DOHH2 (cell line): Measurements from ENCODE around the gene RSF1.

ENCODE experiments used
- H3F3A ChIP-seq: fragments of 200-600 bp; sonication (generic), shearing (Covaris generic); 2 replicates; pipeline ENCODE4 v1.6.0; 2016; ENCODE audit warnings: antibody characterized with exemption, mild to moderate bottlenecking; ENCODE audit not compliant: control insufficient read depth, insufficient read depth
- H3K27ac ChIP-seq: fragments of 200-600 bp; sonication (generic); 2 replicates; pipeline ENCODE4 v1.5.1; 2014; ENCODE audit warnings: low read depth, mild to moderate bottlenecking, low read length, moderate library complexity
- H3K27me3 ChIP-seq: fragments of 200-600 bp; sonication (generic); 2 replicates; pipeline ENCODE4 v1.6.1; 2014; ENCODE audit warnings: mild to moderate bottlenecking, low read length, mixed read lengths; ENCODE audit not compliant: control insufficient read depth
- H3K36me3 ChIP-seq: fragments of 200-600 bp; sonication (generic); 2 replicates; pipeline ENCODE4 v1.6.1; 2014; ENCODE audit warnings: mild to moderate bottlenecking, low read length, moderate library complexity, mixed read lengths; ENCODE audit not compliant: control insufficient read depth
- H3K4me1 ChIP-seq: fragments of 200-600 bp; sonication (generic); 2 replicates; pipeline ENCODE4 v1.6.1; 2014; ENCODE audit warnings: mild to moderate bottlenecking, low read length, mixed read lengths; ENCODE audit not compliant: control insufficient read depth
- H3K4me2 ChIP-seq: fragments of 200-600 bp; sonication (generic); 2 replicates; pipeline ENCODE4 v1.6.0; 2014; ENCODE audit warnings: mild to moderate bottlenecking, low read length, moderate library complexity
- H3K4me3 ChIP-seq: fragments of 200-600 bp; sonication (generic); 2 replicates; pipeline ENCODE4 v1.5.1; 2014; ENCODE audit warnings: mild to moderate bottlenecking, low read length, mixed read lengths
- H3K79me2 ChIP-seq: fragments of 200-600 bp; sonication (generic); 2 replicates; pipeline ENCODE4 v1.6.1; 2014; ENCODE audit warnings: mild to moderate bottlenecking, low read length, mixed read lengths; ENCODE audit not compliant: control insufficient read depth
- H3K9me2 ChIP-seq: fragments of 200-600 bp; sonication (generic); replicated peaks from 2 replicates; pipeline ENCODE4 v1.6.1; 2014; ENCODE audit warnings: mild to moderate bottlenecking, low read length, mixed read lengths; ENCODE audit not compliant: control insufficient read depth
- H3K9me3 ChIP-seq: fragments of 200-600 bp; sonication (generic); 2 replicates; pipeline ENCODE4 v1.6.1; 2014; ENCODE audit warnings: antibody characterized with exemption, low read length, mixed read lengths; ENCODE audit not compliant: control insufficient read depth, insufficient read depth
- H4K20me1 ChIP-seq: fragments of 200-600 bp; sonication (generic); 2 replicates; pipeline ENCODE4 v1.6.0; 2014; ENCODE audit warnings: low read depth, mild to moderate bottlenecking, antibody characterized with exemption, low read length, moderate library complexity; ENCODE audit not compliant: control insufficient read depth, insufficient read depth
- CTCF ChIP-seq: fragments of 200-600 bp; sonication (generic); IDR thresholded peaks from one replicate; pipeline ENCODE4 v1.5.1; 2014; ENCODE audit warnings: antibody characterized with exemption, mild to moderate bottlenecking, low read depth, low read length; ENCODE audit not compliant: poor library complexity, severe bottlenecking
- EZH2phosphoT487 ChIP-seq: fragments of 200-600 bp; sonication (generic); IDR thresholded peaks from 2 replicates; pipeline ENCODE4 v1.6.1; 2017; ENCODE audit warnings: borderline replicate concordance, mild to moderate bottlenecking, antibody characterized with exemption, low read length, moderate library complexity, mixed read lengths

Gene RSF1

GRCh38 chr11:77801477-77801876, 19.0 kb downstream of the RSF1 start:
- Histone ChIP-seq H3K79me2 (peaks cover 100% of the 10 kb centered on the region), H4K20me1 (peaks cover 9% of the 10 kb centered on the region)

GRCh38 chr11:77800449-77800848, 20.1 kb downstream of the RSF1 start:
- peaks cover 100% of the 10 kb centered on the region for H3K79me2 ChIP-seq

More at GRCh38 chr11:77801477-77801876, 19.0 kb downstream of the RSF1 start:
- Histone ChIP-seq H3K36me3 (peaks cover 13% of the 10 kb centered on the region), H3K9me2 (no peaks in the 10 kb centered on the region), H3K4me1 (peaks cover 14% of the 10 kb centered on the region), H3K27me3 (no peaks in the 10 kb centered on the region), H3K4me2 (no peak overlapping the region), H3K27ac (no peak overlapping the region), H3K4me3 (no peak overlapping the region), H3K9me3 (no peaks in the 10 kb centered on the region), H3F3A (no peaks in the 10 kb centered on the region)
- TF ChIP-seq EZH2phosphoT487 (no peak), CTCF (no peak)

GRCh38 chr11:77799338-77799737, 21.2 kb downstream of the RSF1 start:
- H3K9me2 ChIP-seq, result no peaks in the 10 kb centered on the region
- peaks cover 3% of the 10 kb centered on the region for H4K20me1 ChIP-seq
- no peak overlapping the region for H3K4me3 ChIP-seq

More at GRCh38 chr11:77800449-77800848, 20.1 kb downstream of the RSF1 start:
- Histone ChIP-seq H3K4me2 (no peak overlapping the region), H3K36me3 (peaks cover 13% of the 10 kb centered on the region), H3F3A (no peaks in the 10 kb centered on the region), H3K4me3 (no peak overlapping the region), H3K27ac (no peak overlapping the region), H3K4me1 (peaks cover 13% of the 10 kb centered on the region), H3K9me3 (no peaks in the 10 kb centered on the region), H3K9me2 (no peaks in the 10 kb centered on the region), H3K27me3 (no peaks in the 10 kb centered on the region), H4K20me1 (peaks cover 3% of the 10 kb centered on the region)
- TF ChIP-seq CTCF (no peak), EZH2phosphoT487 (no peak)

More at GRCh38 chr11:77799338-77799737, 21.2 kb downstream of the RSF1 start:
- Histone ChIP-seq H3K27me3 (no peaks in the 10 kb centered on the region), H3K27ac (no peak overlapping the region), H3K79me2 (peaks cover 100% of the 10 kb centered on the region), H3K9me3 (no peaks in the 10 kb centered on the region), H3K36me3 (peaks cover 14% of the 10 kb centered on the region), H3K4me2 (no peak overlapping the region), H3F3A (no peaks in the 10 kb centered on the region), H3K4me1 (peaks cover 13% of the 10 kb centered on the region)
- TF ChIP-seq EZH2phosphoT487 (no peak), CTCF (no peak)
